GM12873 (cell line): ENCODE measurements around the gene ONECUT3.

Source experiments
- TF ChIP-seq, protein P1 (sequence below): IDR thresholded peaks from 2 replicates; pipeline ENCODE4 v1.5.1; 2012; ENCODE audit warnings: low read depth, mild to moderate bottlenecking, moderate library complexity, low read length, control low read depth; ENCODE audit not compliant: insufficient read depth; ENCODE audit errors: missing control alignments

Gene ONECUT3

DNA sequence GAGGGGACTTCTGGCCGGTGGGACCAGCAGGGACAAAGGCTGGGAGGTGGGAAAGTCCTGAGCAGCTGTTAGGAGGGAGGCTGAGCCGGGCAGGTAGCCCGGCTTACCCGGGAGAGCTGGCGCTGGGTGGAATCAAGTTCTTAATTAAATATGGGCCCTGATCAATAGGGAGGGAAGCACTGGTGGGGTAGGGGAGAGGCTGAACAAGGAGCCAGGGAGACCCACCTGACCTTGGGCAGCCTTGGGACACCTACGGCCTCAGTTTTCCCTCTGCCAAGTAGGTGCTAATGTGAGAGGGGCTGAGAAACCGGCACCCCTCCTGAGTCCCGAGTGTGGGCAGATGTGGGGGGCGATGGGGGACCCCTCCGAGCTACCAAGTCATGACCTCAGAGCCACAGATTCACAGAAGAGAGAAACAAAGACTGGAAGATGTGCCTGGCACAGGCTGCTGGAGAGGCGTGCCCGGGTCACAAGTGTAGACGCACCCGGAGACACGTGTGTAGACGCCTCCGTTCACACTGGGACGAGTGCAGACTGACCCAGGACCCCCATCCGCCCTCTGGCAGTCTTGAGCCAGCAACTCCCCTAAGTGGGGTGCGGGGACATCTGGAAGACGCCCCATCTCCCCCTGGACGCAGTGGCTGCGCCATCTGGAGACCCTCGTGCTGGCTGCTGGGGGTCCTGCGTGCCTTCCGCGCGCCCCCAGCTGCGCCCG is 8.4 kb downstream of the ONECUT3 start:
- TF ChIP-seq, protein P1, sequence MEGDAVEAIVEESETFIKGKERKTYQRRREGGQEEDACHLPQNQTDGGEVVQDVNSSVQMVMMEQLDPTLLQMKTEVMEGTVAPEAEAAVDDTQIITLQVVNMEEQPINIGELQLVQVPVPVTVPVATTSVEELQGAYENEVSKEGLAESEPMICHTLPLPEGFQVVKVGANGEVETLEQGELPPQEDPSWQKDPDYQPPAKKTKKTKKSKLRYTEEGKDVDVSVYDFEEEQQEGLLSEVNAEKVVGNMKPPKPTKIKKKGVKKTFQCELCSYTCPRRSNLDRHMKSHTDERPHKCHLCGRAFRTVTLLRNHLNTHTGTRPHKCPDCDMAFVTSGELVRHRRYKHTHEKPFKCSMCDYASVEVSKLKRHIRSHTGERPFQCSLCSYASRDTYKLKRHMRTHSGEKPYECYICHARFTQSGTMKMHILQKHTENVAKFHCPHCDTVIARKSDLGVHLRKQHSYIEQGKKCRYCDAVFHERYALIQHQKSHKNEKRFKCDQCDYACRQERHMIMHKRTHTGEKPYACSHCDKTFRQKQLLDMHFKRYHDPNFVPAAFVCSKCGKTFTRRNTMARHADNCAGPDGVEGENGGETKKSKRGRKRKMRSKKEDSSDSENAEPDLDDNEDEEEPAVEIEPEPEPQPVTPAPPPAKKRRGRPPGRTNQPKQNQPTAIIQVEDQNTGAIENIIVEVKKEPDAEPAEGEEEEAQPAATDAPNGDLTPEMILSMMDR, result no peak

DNA sequence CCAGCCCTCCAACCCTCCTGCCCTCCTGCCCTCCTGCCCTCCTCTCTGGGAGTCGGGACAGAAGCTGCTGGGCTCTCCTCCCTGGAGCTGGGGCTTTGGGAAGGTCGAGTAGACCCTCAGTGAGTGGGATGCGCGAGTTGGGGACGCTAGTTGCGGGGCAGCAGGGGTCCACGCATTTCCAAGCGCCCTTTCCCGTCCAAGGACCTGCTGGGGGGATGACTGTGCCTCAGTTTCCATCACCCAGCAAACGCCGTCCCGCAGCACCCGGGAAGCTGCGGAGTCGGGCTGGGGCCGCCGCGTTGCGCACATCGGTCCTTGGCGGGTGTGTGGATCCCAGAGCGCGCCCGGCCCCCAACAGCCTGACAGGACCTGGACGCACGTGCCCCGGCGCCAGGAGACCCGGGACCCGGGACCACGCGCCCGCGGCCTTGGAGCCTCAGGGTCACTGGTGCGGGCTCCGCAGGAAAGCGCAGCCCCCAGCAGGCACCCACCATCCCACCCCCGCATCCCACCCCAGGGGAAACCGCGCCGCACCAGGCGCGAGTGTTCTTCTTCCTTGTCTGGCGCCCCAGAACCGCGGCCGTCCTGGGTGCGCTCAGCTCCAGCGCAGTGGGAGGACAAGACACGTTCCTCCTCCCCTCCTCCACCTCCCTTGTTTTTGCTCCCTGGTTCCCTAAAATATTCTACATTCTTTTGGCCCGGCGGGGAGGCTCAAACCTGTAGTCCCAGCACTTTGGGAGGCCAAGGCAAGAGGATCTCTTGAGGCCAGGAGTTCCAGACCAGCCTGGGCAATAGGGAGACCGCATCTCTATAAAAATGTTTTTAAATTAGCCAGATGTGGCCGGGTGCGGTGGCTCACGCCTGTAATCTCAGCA is 9.2 kb downstream of the ONECUT3 start:
- TF ChIP-seq, protein P1, result no peak

DNA sequence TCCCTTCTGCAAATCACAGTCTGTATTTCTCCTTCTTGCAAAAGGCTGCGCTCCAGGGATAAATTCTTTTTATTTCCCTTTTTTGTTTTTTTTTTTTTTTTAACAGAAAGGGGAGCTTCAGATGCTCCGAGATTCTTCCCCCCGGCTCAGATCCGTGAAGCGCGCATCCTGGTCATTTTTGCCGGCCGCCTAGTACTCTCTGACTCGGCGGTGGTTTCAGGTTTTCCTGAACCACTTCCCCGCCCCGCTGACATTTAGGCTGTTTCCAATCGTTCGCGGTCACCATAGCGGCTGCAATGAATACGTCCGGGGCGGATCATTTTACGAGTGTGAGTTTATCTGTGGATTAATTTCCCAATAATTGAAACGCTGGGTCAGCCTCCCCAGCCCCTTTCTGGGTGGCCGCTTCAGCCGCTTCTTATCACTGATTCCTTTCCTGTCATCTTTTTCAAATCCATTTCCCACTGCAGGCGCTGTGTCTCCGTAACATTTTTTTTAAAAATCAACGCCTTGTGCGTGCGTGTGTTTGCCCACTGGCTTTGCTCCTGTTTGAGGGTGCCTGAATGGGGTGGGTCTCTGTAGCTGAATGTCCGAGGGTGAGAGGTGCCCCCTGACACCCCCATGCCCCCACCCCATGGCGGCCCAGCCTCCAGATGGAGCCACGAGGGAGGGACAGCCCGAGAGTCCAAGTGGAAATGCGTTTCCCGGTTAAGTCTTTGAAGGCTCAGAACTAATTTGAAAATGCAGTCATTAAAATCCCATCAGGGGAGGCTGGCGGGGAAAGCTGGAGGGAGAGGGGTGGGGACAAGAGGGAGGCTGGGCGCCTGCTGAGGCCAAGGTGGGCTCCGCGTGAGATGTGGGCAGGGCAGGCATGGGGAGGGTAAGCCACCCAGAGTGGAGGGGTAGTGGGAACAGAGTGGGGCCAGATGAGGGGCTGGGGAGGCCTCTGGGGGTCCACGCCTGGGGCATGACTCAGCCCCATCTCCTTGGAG is 10.6 kb downstream of the ONECUT3 start:
- TF ChIP-seq, protein P1, result no peak

DNA sequence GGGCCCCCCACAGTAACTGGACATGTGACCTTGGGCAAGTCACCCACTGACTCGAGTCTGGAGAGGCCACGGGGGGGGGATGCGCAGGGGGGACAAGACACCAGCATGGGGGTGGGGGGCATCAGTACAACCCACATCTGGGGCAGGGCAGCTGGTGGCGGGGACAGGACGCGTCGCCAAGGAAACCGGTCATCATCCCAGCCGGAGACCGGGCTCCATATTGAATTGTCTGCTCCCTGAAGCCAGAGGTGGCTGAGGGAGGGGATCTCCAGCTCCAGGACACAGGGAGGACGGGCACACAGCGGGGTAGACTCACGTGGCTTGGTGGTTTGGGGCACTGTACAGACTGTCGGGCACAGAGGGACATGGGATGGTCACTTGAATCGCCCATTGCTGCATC is 11.4 kb downstream of the ONECUT3 start:
- TF ChIP-seq, protein P1, result no peak

DNA sequence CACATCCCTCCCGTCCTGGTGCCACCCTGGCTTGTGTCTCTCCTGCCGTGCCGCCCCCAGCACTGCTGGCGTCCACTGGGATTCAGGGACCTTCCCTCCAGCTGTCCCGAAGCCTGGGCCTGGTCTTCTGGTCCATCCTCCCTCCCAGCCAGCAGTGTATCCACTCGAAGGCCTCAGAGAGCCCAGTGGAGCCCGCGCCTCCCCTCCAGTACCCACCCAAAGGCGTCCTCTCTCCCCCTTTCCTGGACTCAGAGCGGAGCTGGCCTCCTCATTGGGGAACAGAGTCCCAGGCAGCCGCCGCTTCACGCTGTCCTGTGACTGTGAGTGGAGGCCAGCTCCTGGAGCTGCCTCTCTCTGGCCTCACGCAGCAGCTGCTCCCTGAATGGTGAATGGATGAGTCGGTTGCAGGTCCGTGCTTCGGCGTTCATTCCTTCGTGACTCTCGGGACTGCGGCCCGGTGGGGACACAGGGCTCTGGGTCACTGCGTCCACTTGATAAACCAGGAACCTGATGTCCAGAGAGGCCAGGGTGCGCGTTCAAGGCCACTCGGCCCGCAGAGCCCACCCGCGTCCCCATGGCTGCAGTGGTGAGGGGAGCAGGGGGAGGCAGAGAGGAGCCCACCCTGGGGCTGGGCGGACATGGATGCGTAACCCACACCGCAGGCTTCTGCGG is 12.1 kb downstream of the ONECUT3 start:
- TF ChIP-seq, protein P1, result no peak

DNA sequence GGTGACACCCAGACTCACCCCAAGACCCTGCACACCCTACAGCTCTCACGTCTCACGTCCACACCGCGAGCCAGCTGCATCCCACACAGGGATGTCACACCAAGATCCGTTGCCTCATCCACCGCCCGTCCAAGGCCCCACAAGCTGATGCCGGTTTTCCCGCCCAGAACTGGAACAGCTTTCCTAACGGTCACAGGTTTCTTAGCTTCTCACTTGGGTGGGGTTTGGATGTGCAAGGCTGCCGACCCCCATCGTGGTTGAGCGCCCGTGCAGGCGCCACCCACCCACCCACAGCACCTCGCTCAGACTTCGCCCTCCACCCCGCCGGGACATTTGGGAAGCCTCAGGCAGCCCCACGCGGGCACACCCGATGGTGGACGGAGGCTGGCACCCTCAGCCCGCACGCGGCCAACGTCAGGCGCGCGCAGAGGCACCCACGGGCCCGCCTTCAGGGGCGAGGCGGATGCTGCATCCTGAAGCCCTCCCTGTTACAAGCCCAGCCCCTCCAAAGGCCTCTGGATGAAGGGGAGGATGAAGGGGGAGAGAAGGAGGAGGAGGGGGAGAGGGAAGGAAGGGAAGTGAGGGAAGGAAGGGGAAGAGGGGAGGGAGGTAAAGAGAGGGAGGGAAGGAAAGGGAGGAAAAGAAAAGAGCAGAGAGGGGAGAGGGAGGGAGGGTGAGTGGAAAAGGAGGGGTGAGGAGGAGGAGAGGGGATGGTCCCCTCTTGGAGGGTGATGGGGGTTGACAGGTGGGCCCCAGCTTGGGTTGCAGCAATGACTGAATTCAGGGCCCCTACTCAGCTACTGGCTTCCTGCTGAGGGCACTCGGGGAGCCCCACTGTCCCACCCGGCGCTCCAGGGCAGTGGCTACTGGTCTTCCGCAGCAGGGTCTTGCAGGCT is 12.8 kb downstream of the ONECUT3 start:
- TF ChIP-seq, protein P1, result no peak
